DOHH2 (cell line): ENCODE measurements around the gene CPXM2.

Experiments used
- EZH2phosphoT487 ChIP-seq: fragments of 200-600 bp; sonication (generic); IDR thresholded peaks from 2 replicates; pipeline ENCODE4 v1.6.1; 2017; ENCODE audit warnings: borderline replicate concordance, mild to moderate bottlenecking, antibody characterized with exemption, low read length, moderate library complexity, mixed read lengths
- TF ChIP-seq, protein P1 (sequence below): fragments of 200-600 bp; sonication (generic); IDR thresholded peaks from one replicate; pipeline ENCODE4 v1.5.1; 2014; ENCODE audit warnings: antibody characterized with exemption, mild to moderate bottlenecking, low read depth, low read length; ENCODE audit not compliant: poor library complexity, severe bottlenecking

DNA sequence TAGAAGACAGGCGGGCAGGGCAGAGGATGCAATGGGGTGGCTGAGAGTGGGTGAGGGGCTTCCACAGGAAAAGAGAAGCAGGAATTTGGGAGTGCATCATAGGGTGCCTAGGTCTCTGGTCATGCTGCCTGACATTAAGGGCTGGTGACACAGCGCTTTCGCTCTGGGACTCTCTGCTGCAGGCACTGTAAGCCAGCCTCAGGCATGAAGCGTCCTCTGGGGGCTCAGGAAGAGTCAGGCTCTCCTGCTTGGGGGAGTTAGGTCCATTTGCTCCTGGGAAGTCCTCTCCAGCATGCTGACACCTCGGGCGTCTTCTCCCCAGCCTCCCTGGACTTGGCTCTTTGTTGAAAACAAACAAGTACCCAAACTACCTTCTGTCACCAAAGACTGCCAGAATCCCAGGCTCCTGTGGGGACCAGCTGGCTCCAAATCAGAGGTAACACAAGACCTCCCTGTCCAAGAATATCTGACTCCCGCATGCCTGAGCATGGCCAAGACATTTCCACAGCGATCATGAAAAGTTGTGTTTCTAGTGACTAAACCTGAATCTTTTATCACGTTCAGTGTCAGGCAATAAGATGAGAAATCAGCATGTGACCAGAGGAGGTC is 170.1 kb downstream of the CPXM2 start:
- TF ChIP-seq, protein P1, sequence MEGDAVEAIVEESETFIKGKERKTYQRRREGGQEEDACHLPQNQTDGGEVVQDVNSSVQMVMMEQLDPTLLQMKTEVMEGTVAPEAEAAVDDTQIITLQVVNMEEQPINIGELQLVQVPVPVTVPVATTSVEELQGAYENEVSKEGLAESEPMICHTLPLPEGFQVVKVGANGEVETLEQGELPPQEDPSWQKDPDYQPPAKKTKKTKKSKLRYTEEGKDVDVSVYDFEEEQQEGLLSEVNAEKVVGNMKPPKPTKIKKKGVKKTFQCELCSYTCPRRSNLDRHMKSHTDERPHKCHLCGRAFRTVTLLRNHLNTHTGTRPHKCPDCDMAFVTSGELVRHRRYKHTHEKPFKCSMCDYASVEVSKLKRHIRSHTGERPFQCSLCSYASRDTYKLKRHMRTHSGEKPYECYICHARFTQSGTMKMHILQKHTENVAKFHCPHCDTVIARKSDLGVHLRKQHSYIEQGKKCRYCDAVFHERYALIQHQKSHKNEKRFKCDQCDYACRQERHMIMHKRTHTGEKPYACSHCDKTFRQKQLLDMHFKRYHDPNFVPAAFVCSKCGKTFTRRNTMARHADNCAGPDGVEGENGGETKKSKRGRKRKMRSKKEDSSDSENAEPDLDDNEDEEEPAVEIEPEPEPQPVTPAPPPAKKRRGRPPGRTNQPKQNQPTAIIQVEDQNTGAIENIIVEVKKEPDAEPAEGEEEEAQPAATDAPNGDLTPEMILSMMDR = no peak
- no peak for TF ChIP-seq EZH2phosphoT487
